NCI-H510A (cell line): Measurements from ENCODE around the gene MAP2K6.

Source experiments
- DNase-seq: peaks from one replicate; lab custom pipeline; 2025; lab: John Stamatoyannopoulos, UW

The MAP2K6 gene

GRCh38 chr17:69578385-69578936 is 164.0 kb downstream of the MAP2K6 start:
- DNase-seq = no peak

GRCh38 chr17:69579961-69580677 is 165.6 kb downstream of the MAP2K6 start:
- DNase-seq = no peak

- DNase-seq = no peak
These were observed 166.8 kb downstream of the MAP2K6 start for GRCh38 chr17:69581061-69581961.

GRCh38 chr17:69588316-69588715 is 173.8 kb downstream of the MAP2K6 start:
- no peak for DNase-seq

GRCh38 chr17:69588827-69589239 is 174.3 kb downstream of the MAP2K6 start:
- no peak for DNase-seq

GRCh38 chr17:69590671-69591070 is 176.2 kb downstream of the MAP2K6 start:
- no peak for DNase-seq

GRCh38 chr17:69592692-69593350 is 178.3 kb downstream of the MAP2K6 start:
- no peak for DNase-seq

GRCh38 chr17:69593351-69593715 is 178.8 kb downstream of the MAP2K6 start:
- no peak for DNase-seq

GRCh38 chr17:69593716-69594115 is 179.2 kb downstream of the MAP2K6 start:
- DNase-seq = no peak

- no peak for DNase-seq
These were observed 180.1 kb downstream of the MAP2K6 start for GRCh38 chr17:69594641-69595040.

- no peak for DNase-seq
These were observed 181.6 kb downstream of the MAP2K6 start for GRCh38 chr17:69596141-69596540.

GRCh38 chr17:69597898-69598692 is 183.6 kb downstream of the MAP2K6 start:
- DNase-seq = no peak

- DNase-seq = no peak
These were observed 188.5 kb downstream of the MAP2K6 start for GRCh38 chr17:69602972-69603371.
